GM12873 (cell line): ENCODE measurements around the gene NOL4L.

Experiments used
- TF ChIP-seq, protein P1 (sequence below): IDR thresholded peaks from 2 replicates; pipeline ENCODE4 v1.5.1; 2012; ENCODE audit warnings: low read depth, mild to moderate bottlenecking, moderate library complexity, low read length, control low read depth; ENCODE audit not compliant: insufficient read depth; ENCODE audit errors: missing control alignments

NOL4L gene

GRCh38 chr20:32513031-32513866 lies 71.9 kb downstream of the NOL4L start:
- TF ChIP-seq, protein P1, sequence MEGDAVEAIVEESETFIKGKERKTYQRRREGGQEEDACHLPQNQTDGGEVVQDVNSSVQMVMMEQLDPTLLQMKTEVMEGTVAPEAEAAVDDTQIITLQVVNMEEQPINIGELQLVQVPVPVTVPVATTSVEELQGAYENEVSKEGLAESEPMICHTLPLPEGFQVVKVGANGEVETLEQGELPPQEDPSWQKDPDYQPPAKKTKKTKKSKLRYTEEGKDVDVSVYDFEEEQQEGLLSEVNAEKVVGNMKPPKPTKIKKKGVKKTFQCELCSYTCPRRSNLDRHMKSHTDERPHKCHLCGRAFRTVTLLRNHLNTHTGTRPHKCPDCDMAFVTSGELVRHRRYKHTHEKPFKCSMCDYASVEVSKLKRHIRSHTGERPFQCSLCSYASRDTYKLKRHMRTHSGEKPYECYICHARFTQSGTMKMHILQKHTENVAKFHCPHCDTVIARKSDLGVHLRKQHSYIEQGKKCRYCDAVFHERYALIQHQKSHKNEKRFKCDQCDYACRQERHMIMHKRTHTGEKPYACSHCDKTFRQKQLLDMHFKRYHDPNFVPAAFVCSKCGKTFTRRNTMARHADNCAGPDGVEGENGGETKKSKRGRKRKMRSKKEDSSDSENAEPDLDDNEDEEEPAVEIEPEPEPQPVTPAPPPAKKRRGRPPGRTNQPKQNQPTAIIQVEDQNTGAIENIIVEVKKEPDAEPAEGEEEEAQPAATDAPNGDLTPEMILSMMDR: no peak

DNA sequence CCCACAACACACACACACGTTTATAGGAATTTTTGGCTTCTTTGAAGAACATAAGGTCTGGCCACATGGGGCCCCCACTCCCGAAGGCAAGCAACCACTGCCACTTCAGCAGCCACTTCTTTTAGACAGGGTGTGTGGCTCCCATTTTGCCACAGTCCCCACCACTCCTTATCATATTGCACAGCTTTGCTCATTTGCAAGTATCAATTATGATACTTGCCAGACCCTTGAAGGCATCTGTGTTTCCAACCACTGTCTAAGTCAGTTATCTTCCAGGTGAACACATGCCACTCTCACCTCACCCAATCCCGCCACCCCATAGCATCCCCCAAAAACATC lies 73.1 kb downstream of the NOL4L start:
- TF ChIP-seq, protein P1: no peak

- TF ChIP-seq, protein P1: no peak
Measured at GRCh38 chr20:32511358-32512046, 73.6 kb downstream of the NOL4L start.

GRCh38 chr20:32510601-32511357 lies 74.4 kb downstream of the NOL4L start:
- TF ChIP-seq, protein P1: no peak

GRCh38 chr20:32510120-32510600 lies 75.0 kb downstream of the NOL4L start:
- TF ChIP-seq, protein P1: no peak

DNA sequence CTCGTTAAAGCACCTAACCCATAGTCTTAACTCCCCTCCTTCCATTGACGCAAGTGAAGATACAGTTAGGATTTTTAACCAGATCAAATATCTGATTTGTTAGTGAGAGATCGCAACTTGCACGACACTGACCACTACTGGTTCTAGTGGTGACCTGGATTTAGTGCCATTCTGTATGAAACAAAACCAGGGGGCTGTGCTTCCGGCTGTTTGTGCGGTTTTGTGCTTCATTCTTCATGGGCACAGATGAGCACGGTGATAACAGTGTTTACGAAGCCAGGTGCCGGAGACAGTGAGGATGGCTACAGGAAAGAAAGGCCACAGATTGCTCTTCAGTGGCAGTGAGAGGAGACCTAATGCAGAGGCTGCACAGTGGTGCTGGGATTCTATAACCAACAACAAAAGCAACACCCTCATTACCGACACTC lies 75.5 kb downstream of the NOL4L start:
- TF ChIP-seq, protein P1: peak; percentile 19

DNA sequence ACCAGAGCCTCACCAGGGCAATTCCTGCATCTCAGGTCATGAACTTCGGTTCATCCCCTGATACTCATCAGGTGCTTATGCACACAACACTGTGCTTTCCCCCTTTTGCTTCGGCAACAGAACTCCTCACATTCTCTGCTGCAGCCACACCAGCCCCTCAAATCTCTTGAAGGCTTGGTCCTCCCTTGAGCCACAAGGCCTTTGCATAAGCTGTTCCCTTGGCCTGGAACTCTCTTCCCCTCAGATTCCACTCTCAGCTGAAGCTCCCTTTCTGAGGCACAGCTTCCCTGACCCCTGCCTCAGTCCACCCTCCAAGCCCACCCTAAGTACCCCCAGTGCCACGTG lies 76.4 kb downstream of the NOL4L start:
- TF ChIP-seq, protein P1: no peak
